BE2C (cell line): Measurements from ENCODE around the gene LAMC2.

Experiments
- DNase-seq: peaks from one replicate; pipeline ENCODE4 v3.0.0-alpha.2; 2020
- H3K27me3 ChIP-seq: fragments of 250-450 bp; sonication (Bioruptor Pico); 2 replicates; pipeline ENCODE4 v1.5.1; 2020; ENCODE audit warnings: mild to moderate bottlenecking
- H3K36me3 ChIP-seq: fragments of 250-450 bp; sonication (Bioruptor Pico); 2 replicates; pipeline ENCODE4 v1.5.1; 2020; ENCODE audit warnings: mild to moderate bottlenecking
- H3K4me1 ChIP-seq: fragments of 250-450 bp; sonication (Bioruptor Pico); 2 replicates; pipeline ENCODE4 v1.5.1; 2020
- H3K4me3 ChIP-seq: 2 replicates; pipeline ENCODE4 v1.5.1; 2011; ENCODE audit warnings: low read depth, low read length
- H3K9me3 ChIP-seq: fragments of 250-450 bp; sonication (Bioruptor Pico); 2 replicates; pipeline ENCODE4 v1.5.1; 2020
- CTCF ChIP-seq: IDR thresholded peaks from 2 replicates; pipeline ENCODE4 v1.5.1; 2012; ENCODE audit warnings: mild to moderate bottlenecking, low read depth, low read length

Gene LAMC2

GRCh38 chr1:183209533-183210158 is 23.6 kb downstream of the LAMC2 start:
- H3K36me3 ChIP-seq: no peaks in the 10 kb centered on the region
- no peak overlapping the region for H3K4me3 ChIP-seq
- DNase-seq: no peak
- no peaks in the 10 kb centered on the region for H3K4me1 ChIP-seq
- no peaks in the 10 kb centered on the region for H3K27me3 ChIP-seq
- TF ChIP-seq CTCF: no peak
- no peaks in the 10 kb centered on the region for H3K9me3 ChIP-seq

GRCh38 chr1:183210681-183211080 is 24.6 kb downstream of the LAMC2 start:
- Histone ChIP-seq H3K4me3 (no peak overlapping the region), H3K27me3 (no peaks in the 10 kb centered on the region), H3K4me1 (no peaks in the 10 kb centered on the region), H3K9me3 (no peaks in the 10 kb centered on the region), H3K36me3 (no peaks in the 10 kb centered on the region)
- DNase-seq: no peak
- no peak for TF ChIP-seq CTCF

GRCh38 chr1:183212870-183213269 is 26.8 kb downstream of the LAMC2 start:
- no peak for TF ChIP-seq CTCF
- H3K4me3 ChIP-seq: no peak overlapping the region
- no peaks in the 10 kb centered on the region for H3K9me3 ChIP-seq
- H3K27me3 ChIP-seq: no peaks in the 10 kb centered on the region
- no peaks in the 10 kb centered on the region for H3K36me3 ChIP-seq
- no peaks in the 10 kb centered on the region for H3K4me1 ChIP-seq
- DNase-seq: no peak

GRCh38 chr1:183214021-183214970 is 28.2 kb downstream of the LAMC2 start:
- DNase-seq: no peak
- Histone ChIP-seq H3K36me3 (no peaks in the 10 kb centered on the region), H3K27me3 (no peaks in the 10 kb centered on the region), H3K9me3 (no peaks in the 10 kb centered on the region), H3K4me1 (no peaks in the 10 kb centered on the region), H3K4me3 (no peak overlapping the region)
- no peak for TF ChIP-seq CTCF

- DNase-seq: no peak
- Histone ChIP-seq H3K4me3 (no peak overlapping the region), H3K27me3 (no peaks in the 10 kb centered on the region), H3K4me1 (no peaks in the 10 kb centered on the region), H3K9me3 (no peaks in the 10 kb centered on the region), H3K36me3 (no peaks in the 10 kb centered on the region)
- no peak for TF ChIP-seq CTCF
Measured at GRCh38 chr1:183215076-183215720, 29.1 kb downstream of the LAMC2 start.
